Epithelial cell of proximal tubule (primary cell): ENCODE data around the gene HTR6. TPM values are rescaled to one million over a fixed set of nuclear protein-coding genes. Genes with fewer than 3 reads are reported as not detected.

ENCODE experiments used
- DNase-seq: peaks from one replicate; pipeline ENCODE4 v3.0.0-alpha.2; 2011; ENCODE audit warnings: low read depth
- H3K4me3 ChIP-seq: 2 replicates; pipeline ENCODE4 v1.5.1; 2011; ENCODE audit warnings: low read depth, mild to moderate bottlenecking, low read length
- total RNA-seq: library from RNA; depleted of rRNA; stranded (reverse); fragments of >200 nt; gene quantifications from 2 replicates; pipeline ENCODE4 v1.2.3, GENCODE V29; 2015
- TF ChIP-seq, protein P1 (sequence below): conservative IDR thresholded peaks from 2 replicates; pipeline ENCODE4 v1.5.1; 2012; ENCODE audit warnings: low read depth, mild to moderate bottlenecking, low read length

Gene HTR6
- total RNA-seq, 1 donor from 2014 or later: not detected

GRCh38 chr1:19680644-19681043 is 16.0 kb downstream of the HTR6 start:
- TF ChIP-seq, protein P1, sequence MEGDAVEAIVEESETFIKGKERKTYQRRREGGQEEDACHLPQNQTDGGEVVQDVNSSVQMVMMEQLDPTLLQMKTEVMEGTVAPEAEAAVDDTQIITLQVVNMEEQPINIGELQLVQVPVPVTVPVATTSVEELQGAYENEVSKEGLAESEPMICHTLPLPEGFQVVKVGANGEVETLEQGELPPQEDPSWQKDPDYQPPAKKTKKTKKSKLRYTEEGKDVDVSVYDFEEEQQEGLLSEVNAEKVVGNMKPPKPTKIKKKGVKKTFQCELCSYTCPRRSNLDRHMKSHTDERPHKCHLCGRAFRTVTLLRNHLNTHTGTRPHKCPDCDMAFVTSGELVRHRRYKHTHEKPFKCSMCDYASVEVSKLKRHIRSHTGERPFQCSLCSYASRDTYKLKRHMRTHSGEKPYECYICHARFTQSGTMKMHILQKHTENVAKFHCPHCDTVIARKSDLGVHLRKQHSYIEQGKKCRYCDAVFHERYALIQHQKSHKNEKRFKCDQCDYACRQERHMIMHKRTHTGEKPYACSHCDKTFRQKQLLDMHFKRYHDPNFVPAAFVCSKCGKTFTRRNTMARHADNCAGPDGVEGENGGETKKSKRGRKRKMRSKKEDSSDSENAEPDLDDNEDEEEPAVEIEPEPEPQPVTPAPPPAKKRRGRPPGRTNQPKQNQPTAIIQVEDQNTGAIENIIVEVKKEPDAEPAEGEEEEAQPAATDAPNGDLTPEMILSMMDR: no peak
- DNase-seq: no peak
- no peak overlapping the region for H3K4me3 ChIP-seq

DNA sequence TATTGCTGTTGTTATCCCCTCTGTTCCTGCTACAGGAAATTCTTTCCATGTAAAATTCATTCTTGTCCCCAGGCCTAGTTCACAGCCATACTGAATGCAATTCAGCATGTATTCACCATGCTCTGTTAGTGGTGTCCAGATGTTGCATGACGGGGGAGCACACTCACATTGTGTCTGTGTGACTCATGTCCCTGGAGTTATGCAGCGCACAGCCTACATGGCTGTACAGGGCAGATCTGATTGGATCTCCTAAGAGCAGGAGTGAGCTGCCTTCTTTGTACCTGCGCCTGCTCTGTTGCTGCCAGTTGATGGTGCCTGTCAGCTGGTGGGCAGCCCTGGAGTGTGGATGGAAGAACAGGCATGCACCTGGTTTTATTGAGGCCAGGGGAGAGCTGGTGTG is 17.6 kb downstream of the HTR6 start:
- DNase-seq: no peak
- H3K4me3 ChIP-seq: no peak overlapping the region
- TF ChIP-seq, protein P1: no peak

- H3K4me3 ChIP-seq: no peak overlapping the region
- no peak for DNase-seq
- TF ChIP-seq, protein P1: no peak
These were observed 18.2 kb downstream of the HTR6 start for GRCh38 chr1:19682901-19683300.

DNA sequence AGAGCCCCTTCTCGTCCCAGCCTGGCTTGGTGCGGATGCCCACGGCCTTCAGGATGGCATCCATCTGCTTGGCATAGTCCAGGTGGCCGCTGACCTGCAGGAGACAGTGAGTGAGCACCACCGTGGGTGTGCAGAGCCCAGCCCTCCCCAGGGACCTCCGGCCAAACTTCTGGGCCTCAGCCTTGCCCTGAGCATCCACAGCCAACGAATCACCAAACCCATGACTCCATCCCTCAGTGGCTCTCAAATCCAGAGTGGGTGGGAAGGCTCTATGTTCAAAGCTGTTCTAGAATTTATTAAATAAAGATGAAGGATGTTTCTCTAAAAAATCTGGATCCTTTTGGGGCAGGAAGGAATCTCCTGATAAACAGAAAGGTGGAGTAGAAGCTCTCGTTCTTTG is 18.7 kb downstream of the HTR6 start:
- no peak for DNase-seq
- no peak overlapping the region for H3K4me3 ChIP-seq
- TF ChIP-seq, protein P1: no peak

DNA sequence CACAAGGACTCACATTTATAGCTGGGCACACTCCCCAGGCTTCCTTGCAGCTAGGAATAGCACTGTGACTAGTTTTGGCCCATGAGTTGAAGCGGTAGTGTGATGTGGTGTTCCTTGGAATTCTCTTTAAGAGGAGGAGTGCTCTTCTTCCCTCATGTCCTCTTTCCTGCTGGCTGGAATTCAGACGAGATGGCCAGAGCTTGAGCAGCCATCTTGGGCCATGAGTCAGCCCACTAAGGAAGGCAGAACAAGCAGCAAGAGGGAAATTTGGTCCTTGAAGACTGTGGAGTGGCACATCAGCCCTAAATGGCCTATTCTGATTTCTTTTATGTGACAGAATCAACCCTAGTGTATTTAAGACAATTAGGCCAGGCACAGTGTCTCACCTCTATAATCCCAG is 20.0 kb downstream of the HTR6 start:
- TF ChIP-seq, protein P1: no peak
- no peak overlapping the region for H3K4me3 ChIP-seq
- DNase-seq: no peak

DNA sequence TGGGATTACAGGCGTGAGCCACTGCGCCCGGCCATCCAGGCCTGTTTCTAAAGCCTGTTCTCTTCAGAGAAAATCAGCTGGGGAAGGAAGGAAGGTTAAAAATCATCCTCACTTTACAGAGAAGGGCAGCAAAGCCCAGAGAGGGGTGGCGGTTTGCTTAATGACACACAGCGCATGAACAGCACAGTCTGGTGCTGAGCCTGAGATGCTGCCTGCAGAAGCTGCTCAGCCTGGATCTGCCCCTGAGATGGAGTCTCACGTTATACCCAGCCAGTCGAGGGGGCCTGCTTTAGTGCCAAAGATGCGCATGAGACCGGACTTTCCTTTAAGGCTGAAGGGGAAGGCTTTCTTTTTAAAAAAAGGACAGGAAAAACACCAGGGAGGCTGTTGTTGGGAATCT is 21.3 kb downstream of the HTR6 start:
- TF ChIP-seq, protein P1: no peak
- H3K4me3 ChIP-seq: no peak overlapping the region
- DNase-seq: no peak

- DNase-seq: no peak
- no peak overlapping the region for H3K4me3 ChIP-seq
- TF ChIP-seq, protein P1: no peak
These were observed 22.7 kb downstream of the HTR6 start for GRCh38 chr1:19687414-19687813.
